Panc1 (cell line): ENCODE data around the gene HNRNPF.

Source experiments
- POLR2AphosphoS5 ChIP-seq: IDR thresholded peaks from 2 replicates; pipeline ENCODE4 v1.6.1; 2012; ENCODE audit warnings: mild to moderate bottlenecking, low read depth, low read length, moderate library complexity
- SIN3A ChIP-seq: IDR thresholded peaks from 2 replicates; pipeline ENCODE4 v1.6.1; 2012; ENCODE audit warnings: low read depth, mild to moderate bottlenecking, low read length, moderate library complexity, borderline replicate concordance; ENCODE audit not compliant: insufficient read depth
- TCF7L2 ChIP-seq: IDR thresholded peaks from 2 replicates; pipeline ENCODE4 v1.6.1; 2011; ENCODE audit warnings: mild to moderate bottlenecking, low read depth, low read length, inconsistent platforms
- TF ChIP-seq, protein P1 (sequence below): fragments of 450-650 bp; IDR thresholded peaks from 2 replicates; pipeline ENCODE4 v1.5.1; 2017; ENCODE audit warnings: mild to moderate bottlenecking
- TF ChIP-seq, protein P2 (sequence below), 2 experiments: IDR thresholded peaks; 2 replicates each; pipeline ENCODE4 v1.6.1; 2011 to 2012; ENCODE audit warnings: low read depth in 2 of 2, control low read depth in 1 of 2, low read length in 1 of 2, mild to moderate bottlenecking in 1 of 2, moderate library complexity in 1 of 2; ENCODE audit not compliant: insufficient read depth in 1 of 2

DNA sequence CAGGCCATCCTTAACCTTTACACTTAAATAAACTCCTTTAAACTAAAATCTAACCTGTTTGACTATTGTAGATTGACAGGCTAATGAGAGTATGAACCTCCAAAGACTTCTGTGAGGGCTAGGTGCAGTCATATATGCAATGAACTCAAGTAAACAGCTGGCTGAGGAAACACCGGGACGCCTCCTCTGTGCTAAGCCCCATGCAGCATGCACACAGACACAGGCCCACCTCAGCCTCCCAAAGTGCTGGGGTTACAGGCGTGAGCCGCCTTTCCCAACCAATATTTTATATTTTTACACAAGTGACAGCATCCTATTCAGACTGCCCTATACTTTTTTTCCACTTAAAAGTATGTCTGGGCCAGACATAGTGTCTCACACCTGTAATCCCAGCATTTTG lies 39.1 kb downstream of the HNRNPF start:
- TF ChIP-seq, protein P1, sequence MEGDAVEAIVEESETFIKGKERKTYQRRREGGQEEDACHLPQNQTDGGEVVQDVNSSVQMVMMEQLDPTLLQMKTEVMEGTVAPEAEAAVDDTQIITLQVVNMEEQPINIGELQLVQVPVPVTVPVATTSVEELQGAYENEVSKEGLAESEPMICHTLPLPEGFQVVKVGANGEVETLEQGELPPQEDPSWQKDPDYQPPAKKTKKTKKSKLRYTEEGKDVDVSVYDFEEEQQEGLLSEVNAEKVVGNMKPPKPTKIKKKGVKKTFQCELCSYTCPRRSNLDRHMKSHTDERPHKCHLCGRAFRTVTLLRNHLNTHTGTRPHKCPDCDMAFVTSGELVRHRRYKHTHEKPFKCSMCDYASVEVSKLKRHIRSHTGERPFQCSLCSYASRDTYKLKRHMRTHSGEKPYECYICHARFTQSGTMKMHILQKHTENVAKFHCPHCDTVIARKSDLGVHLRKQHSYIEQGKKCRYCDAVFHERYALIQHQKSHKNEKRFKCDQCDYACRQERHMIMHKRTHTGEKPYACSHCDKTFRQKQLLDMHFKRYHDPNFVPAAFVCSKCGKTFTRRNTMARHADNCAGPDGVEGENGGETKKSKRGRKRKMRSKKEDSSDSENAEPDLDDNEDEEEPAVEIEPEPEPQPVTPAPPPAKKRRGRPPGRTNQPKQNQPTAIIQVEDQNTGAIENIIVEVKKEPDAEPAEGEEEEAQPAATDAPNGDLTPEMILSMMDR: no peak
- TF ChIP-seq, protein P2, sequence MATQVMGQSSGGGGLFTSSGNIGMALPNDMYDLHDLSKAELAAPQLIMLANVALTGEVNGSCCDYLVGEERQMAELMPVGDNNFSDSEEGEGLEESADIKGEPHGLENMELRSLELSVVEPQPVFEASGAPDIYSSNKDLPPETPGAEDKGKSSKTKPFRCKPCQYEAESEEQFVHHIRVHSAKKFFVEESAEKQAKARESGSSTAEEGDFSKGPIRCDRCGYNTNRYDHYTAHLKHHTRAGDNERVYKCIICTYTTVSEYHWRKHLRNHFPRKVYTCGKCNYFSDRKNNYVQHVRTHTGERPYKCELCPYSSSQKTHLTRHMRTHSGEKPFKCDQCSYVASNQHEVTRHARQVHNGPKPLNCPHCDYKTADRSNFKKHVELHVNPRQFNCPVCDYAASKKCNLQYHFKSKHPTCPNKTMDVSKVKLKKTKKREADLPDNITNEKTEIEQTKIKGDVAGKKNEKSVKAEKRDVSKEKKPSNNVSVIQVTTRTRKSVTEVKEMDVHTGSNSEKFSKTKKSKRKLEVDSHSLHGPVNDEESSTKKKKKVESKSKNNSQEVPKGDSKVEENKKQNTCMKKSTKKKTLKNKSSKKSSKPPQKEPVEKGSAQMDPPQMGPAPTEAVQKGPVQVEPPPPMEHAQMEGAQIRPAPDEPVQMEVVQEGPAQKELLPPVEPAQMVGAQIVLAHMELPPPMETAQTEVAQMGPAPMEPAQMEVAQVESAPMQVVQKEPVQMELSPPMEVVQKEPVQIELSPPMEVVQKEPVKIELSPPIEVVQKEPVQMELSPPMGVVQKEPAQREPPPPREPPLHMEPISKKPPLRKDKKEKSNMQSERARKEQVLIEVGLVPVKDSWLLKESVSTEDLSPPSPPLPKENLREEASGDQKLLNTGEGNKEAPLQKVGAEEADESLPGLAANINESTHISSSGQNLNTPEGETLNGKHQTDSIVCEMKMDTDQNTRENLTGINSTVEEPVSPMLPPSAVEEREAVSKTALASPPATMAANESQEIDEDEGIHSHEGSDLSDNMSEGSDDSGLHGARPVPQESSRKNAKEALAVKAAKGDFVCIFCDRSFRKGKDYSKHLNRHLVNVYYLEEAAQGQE (IDR thresholded peaks at IDR 0.05; ENCODE audit: insufficient read depth in 1 of 2, low read depth in 2 of 2, low read length in 1 of 2): no peak
- TF ChIP-seq POLR2AphosphoS5: no peak
- no peak for TF ChIP-seq SIN3A
- TF ChIP-seq TCF7L2: no peak
